ENCODE data around the gene DAP.

GRCh38 chr5:10728679-10729078, 32.4 kb downstream of the DAP start:
- TF ChIP-seq, protein P1, sequence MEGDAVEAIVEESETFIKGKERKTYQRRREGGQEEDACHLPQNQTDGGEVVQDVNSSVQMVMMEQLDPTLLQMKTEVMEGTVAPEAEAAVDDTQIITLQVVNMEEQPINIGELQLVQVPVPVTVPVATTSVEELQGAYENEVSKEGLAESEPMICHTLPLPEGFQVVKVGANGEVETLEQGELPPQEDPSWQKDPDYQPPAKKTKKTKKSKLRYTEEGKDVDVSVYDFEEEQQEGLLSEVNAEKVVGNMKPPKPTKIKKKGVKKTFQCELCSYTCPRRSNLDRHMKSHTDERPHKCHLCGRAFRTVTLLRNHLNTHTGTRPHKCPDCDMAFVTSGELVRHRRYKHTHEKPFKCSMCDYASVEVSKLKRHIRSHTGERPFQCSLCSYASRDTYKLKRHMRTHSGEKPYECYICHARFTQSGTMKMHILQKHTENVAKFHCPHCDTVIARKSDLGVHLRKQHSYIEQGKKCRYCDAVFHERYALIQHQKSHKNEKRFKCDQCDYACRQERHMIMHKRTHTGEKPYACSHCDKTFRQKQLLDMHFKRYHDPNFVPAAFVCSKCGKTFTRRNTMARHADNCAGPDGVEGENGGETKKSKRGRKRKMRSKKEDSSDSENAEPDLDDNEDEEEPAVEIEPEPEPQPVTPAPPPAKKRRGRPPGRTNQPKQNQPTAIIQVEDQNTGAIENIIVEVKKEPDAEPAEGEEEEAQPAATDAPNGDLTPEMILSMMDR (conservative IDR thresholded peaks at IDR 0.05), result no peak
- no peak for TF ChIP-seq EZH2 (IDR thresholded peaks at IDR 0.05; ENCODE audit: low read depth)

Measured in PC-9 (cell line).